ENCODE data around the gene HNMT.

HNMT gene

GRCh38 chr2:137939026-137939425, 25.2 kb upstream of the HNMT start:
- ATAC-seq (replicated peaks): no peak
- Mint-ChIP-seq H3K4me1 (ENCODE audit: low read depth in 2 of 2) (no peaks in the 10 kb centered on the region), H3K36me3 (ENCODE audit: insufficient read depth) (no peaks in the 10 kb centered on the region)

DNA sequence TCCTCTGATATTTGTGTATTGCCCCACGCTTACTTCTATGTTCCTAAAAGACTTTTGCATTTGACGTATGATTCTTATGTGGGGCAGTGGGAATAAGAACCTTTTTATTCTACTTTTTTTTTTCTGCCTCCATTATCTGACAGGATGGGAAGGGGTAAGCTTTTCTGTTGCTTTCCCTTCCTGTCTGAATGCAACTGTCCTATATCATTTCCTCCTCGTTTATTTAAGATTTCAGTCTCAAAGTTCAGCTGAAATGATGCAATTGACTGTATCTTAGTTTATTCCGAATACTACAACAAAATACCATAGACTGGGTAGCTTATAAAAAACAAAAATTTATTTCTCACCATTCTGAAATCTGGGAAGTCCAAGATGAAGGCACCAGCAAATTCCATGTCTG, 24.1 kb upstream of the HNMT start:
- Mint-ChIP-seq H3K27ac (no peak overlapping the region), H3K4me1 (ENCODE audit: low read depth in 2 of 2) (no peaks in the 10 kb centered on the region), H3K36me3 (ENCODE audit: insufficient read depth) (no peaks in the 10 kb centered on the region), H3K4me3 (no peak overlapping the region), H3K9me3 (peaks cover 0 to 2% of the 10 kb centered on the region in 2 donors), H3K27me3 (peaks cover 0 to 7% of the 10 kb centered on the region in 2 donors)
- no peak for DNase-seq
- ATAC-seq (replicated peaks): no peak

More at GRCh38 chr2:137939026-137939425, 25.2 kb upstream of the HNMT start:
- peaks cover 0 to 7% of the 10 kb centered on the region in 2 donors for H3K27me3 Mint-ChIP-seq
- DNase-seq: no peak
- no peak overlapping the region for H3K4me3 Mint-ChIP-seq
- H3K27ac Mint-ChIP-seq: no peak overlapping the region
- peaks cover 0 to 2% of the 10 kb centered on the region in 2 donors for H3K9me3 Mint-ChIP-seq

GRCh38 chr2:137942037-137942832, 22.0 kb upstream of the HNMT start:
- H3K4me1 Mint-ChIP-seq (ENCODE audit: low read depth in 2 of 2): no peaks in the 10 kb centered on the region
- no peak for DNase-seq
- peaks cover 0 to 3% of the 10 kb centered on the region in 2 donors for H3K27me3 Mint-ChIP-seq
- no peak overlapping the region for H3K27ac Mint-ChIP-seq
- no peak overlapping the region for H3K4me3 Mint-ChIP-seq
- H3K9me3 Mint-ChIP-seq: no peaks in the 10 kb centered on the region
- ATAC-seq (replicated peaks): no peak
- no peaks in the 10 kb centered on the region for H3K36me3 Mint-ChIP-seq (ENCODE audit: insufficient read depth)

DNA sequence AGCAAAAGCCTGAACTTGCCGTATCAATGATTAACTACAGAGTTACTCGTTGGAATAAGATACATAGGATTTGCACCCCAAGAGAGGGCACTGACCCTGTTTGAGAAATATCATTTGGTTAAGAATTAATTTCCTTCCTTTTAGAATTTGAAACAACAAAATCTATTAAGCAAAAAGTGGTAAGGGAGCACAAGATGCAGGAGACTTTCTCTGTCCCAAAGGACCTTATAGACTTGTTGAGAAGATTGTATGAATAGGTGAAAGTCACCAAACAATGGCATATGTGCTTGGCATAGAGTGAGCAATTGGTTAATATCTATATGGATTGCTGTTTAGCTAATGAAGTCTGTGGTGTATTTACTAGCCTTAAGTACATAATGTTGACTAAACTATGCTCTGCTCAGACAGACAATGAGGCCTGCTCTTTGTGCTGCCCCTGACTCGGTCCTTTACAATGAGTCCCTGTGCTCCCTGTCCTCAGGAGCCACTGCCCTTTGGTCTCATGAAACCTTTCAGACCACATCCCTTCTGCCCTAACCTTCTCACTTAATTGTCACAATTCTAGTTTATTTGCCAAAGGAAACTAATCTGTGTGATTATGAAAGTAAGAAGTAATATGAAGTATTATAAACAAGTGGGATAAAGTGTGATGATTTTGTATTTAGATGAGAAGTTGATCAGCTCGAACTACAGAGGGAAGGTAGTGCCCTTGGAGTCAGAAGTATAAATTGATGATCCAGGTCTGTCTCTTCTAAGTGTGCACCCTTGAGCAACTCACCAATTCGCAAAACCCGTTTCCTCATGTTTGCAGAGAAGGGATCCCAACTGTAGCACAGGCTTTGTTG, 21.2 kb upstream of the HNMT start:
- H3K27ac Mint-ChIP-seq: no peak overlapping the region
- ATAC-seq (replicated peaks): no peak
- H3K27me3 Mint-ChIP-seq: no peaks in the 10 kb centered on the region

GRCh38 chr2:137943678-137944347, 20.5 kb upstream of the HNMT start:
- no peak overlapping the region for H3K4me3 Mint-ChIP-seq
- no peak for ATAC-seq (replicated peaks)

More for the DNA sequence above, 21.2 kb upstream of the HNMT start:
- Mint-ChIP-seq H3K9me3 (no peaks in the 10 kb centered on the region), H3K4me1 (ENCODE audit: low read depth in 2 of 2) (no peaks in the 10 kb centered on the region), H3K36me3 (ENCODE audit: insufficient read depth) (no peaks in the 10 kb centered on the region), H3K4me3 (no peak overlapping the region)
- DNase-seq: no peak

DNA sequence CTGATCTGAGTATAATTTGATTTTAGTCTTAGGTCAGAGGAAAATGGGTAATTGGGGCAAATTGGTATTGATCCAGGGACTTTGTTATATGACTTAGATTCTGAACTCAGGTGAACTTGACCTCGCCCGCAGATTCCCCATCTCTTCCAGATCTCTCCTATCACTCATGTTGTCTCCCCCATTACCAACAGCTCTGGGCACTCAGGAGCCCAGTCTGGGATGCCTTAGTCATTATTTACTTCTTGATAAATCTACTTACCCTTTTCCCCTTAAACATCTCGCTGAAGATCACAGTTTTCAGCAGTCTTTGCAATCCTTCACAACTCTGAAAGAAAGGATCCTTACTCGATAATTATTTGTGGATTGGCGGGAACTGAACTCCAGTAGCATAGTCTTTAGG, 19.6 kb upstream of the HNMT start:
- Mint-ChIP-seq H3K9me3 (no peaks in the 10 kb centered on the region), H3K27me3 (no peaks in the 10 kb centered on the region), H3K4me3 (no peak overlapping the region), H3K36me3 (ENCODE audit: insufficient read depth) (no peaks in the 10 kb centered on the region), H3K27ac (no peak overlapping the region), H3K4me1 (ENCODE audit: low read depth in 2 of 2) (no peaks in the 10 kb centered on the region)
- ATAC-seq (replicated peaks) (no peak), DNase-seq (no peak)

More at GRCh38 chr2:137943678-137944347, 20.5 kb upstream of the HNMT start:
- Mint-ChIP-seq H3K27ac (no peak overlapping the region), H3K4me1 (ENCODE audit: low read depth in 2 of 2) (no peaks in the 10 kb centered on the region), H3K27me3 (no peaks in the 10 kb centered on the region), H3K36me3 (ENCODE audit: insufficient read depth) (no peaks in the 10 kb centered on the region), H3K9me3 (no peaks in the 10 kb centered on the region)
- DNase-seq: no peak

GRCh38 chr2:137945229-137945628, 19.0 kb upstream of the HNMT start:
- no peak for DNase-seq
- no peak overlapping the region for H3K27ac Mint-ChIP-seq
- H3K4me3 Mint-ChIP-seq: no peak overlapping the region
- no peaks in the 10 kb centered on the region for H3K36me3 Mint-ChIP-seq (ENCODE audit: insufficient read depth)
- ATAC-seq (replicated peaks): no peak
- no peaks in the 10 kb centered on the region for H3K27me3 Mint-ChIP-seq
- H3K4me1 Mint-ChIP-seq (ENCODE audit: low read depth in 2 of 2): no peaks in the 10 kb centered on the region
- peaks cover 0 to 2% of the 10 kb centered on the region in 2 donors for H3K9me3 Mint-ChIP-seq

GRCh38 chr2:137946227-137946626, 18.0 kb upstream of the HNMT start:
- H3K4me3 Mint-ChIP-seq: no peak overlapping the region
- no peaks in the 10 kb centered on the region for H3K4me1 Mint-ChIP-seq (ENCODE audit: low read depth in 2 of 2)
- no peak for DNase-seq
- H3K27ac Mint-ChIP-seq: no peak overlapping the region
- no peaks in the 10 kb centered on the region for H3K27me3 Mint-ChIP-seq
- ATAC-seq (replicated peaks): no peak
- no peaks in the 10 kb centered on the region for H3K36me3 Mint-ChIP-seq (ENCODE audit: insufficient read depth)
- H3K9me3 Mint-ChIP-seq: peaks cover 0 to 2% of the 10 kb centered on the region in 2 donors

GRCh38 chr2:137947032-137947727, 17.1 kb upstream of the HNMT start:
- DNase-seq: no peak
- ATAC-seq (replicated peaks): no peak
- peaks cover 0 to 2% of the 10 kb centered on the region in 2 donors for H3K4me1 Mint-ChIP-seq (ENCODE audit: low read depth in 2 of 2)
- H3K27ac Mint-ChIP-seq: no peak overlapping the region
- H3K36me3 Mint-ChIP-seq (ENCODE audit: insufficient read depth): no peaks in the 10 kb centered on the region
- H3K4me3 Mint-ChIP-seq: no peak overlapping the region
- no peaks in the 10 kb centered on the region for H3K27me3 Mint-ChIP-seq
- H3K9me3 Mint-ChIP-seq: peaks cover 0 to 2% of the 10 kb centered on the region in 2 donors

DNA sequence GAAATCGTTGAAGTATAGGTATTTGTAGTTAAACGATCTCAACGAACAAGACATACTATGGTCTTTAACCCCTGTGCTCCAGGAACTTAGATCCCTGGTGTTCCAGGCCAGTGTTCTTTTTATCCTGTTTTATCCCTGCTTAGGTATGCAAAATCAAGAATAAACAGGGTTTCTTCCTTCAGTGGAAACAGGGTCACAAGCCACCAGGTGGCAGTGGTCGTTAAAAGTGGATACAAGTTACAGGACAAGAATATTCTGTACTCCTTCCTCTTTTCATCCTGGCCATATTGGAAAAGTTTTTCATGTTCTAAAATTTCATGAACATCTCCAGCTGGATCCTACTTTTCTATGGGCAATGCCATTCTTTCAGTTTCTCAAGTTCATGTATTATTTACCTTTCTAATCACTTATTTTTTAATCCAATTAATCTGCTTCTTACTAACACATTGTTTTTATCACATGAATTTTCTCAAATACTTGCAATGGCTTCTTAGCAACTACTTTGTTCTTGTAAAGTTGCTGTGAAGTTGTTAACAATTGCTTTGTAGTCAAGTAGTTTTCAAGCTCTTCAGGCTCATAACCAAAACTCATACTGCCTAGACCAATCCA, 16.4 kb upstream of the HNMT start:
- no peak overlapping the region for H3K4me3 Mint-ChIP-seq
- no peak overlapping the region for H3K27ac Mint-ChIP-seq
- DNase-seq: no peak
- no peaks in the 10 kb centered on the region for H3K27me3 Mint-ChIP-seq
- peaks cover 0 to 4% of the 10 kb centered on the region in 2 donors for H3K4me1 Mint-ChIP-seq (ENCODE audit: low read depth in 2 of 2)
- H3K9me3 Mint-ChIP-seq: peaks cover 0 to 2% of the 10 kb centered on the region in 2 donors
- no peaks in the 10 kb centered on the region for H3K36me3 Mint-ChIP-seq (ENCODE audit: insufficient read depth)
- ATAC-seq (replicated peaks): no peak

- DNase-seq: no peak
- H3K4me1 Mint-ChIP-seq (ENCODE audit: low read depth in 2 of 2): peaks cover 0 to 6% of the 10 kb centered on the region in 2 donors
- no peak for ATAC-seq (replicated peaks)
- H3K27me3 Mint-ChIP-seq: no peaks in the 10 kb centered on the region
- H3K27ac Mint-ChIP-seq: no peak overlapping the region
- H3K9me3 Mint-ChIP-seq: peaks cover 0 to 2% of the 10 kb centered on the region in 2 donors
- H3K36me3 Mint-ChIP-seq (ENCODE audit: insufficient read depth): no peaks in the 10 kb centered on the region
- H3K4me3 Mint-ChIP-seq: no peak overlapping the region
Measured at GRCh38 chr2:137948894-137949293, 15.4 kb upstream of the HNMT start.

DNA sequence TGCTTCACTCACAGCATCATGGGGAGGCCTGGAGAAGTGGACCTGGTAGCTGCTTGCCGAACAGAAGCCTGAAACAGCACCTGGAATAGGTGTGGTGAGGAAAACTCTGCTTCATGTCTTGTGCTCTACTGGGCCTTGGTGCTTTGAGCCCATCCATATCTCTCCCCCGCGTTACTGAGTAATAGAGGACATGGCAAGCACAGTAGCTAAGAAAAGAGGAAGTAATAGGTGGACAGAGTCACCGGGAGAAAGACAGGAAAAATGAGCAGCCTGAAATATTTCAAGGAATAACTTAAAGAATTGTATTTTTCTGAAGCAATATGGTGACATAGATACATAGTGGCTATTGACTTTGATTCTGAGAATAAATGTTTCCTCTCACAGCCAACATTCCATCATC, 14.0 kb upstream of the HNMT start:
- Mint-ChIP-seq H3K27me3 (no peaks in the 10 kb centered on the region), H3K4me3 (no peak overlapping the region), H3K36me3 (ENCODE audit: insufficient read depth) (no peaks in the 10 kb centered on the region), H3K9me3 (peaks cover 0 to 2% of the 10 kb centered on the region in 2 donors), H3K27ac (no peak overlapping the region), H3K4me1 (ENCODE audit: low read depth in 2 of 2) (peaks cover 0 to 6% of the 10 kb centered on the region in 2 donors)
- DNase-seq (no peak), ATAC-seq (replicated peaks) (no peak)
